COLO829 (cell line): Measurements from ENCODE around the gene GBF1.

ENCODE experiments used
- DNase-seq: peaks from one replicate; pipeline ENCODE4 v3.0.0; 2012; ENCODE audit warnings: low spot score

GBF1 gene

GRCh38 chr10:102342958-102343357 is 97.6 kb downstream of the GBF1 start:
- peak; percentile 17 for DNase-seq

GRCh38 chr10:102344067-102344466 is 98.7 kb downstream of the GBF1 start:
- DNase-seq, result no peak

- DNase-seq, result no peak
These were observed 102.0 kb downstream of the GBF1 start for GRCh38 chr10:102347236-102347828.

GRCh38 chr10:102352066-102352715 is 106.9 kb downstream of the GBF1 start:
- DNase-seq, result peak; percentile 24

- no peak for DNase-seq
These were observed 109.1 kb downstream of the GBF1 start for GRCh38 chr10:102354451-102354850.

- DNase-seq, result no peak
These were observed 113.5 kb downstream of the GBF1 start for GRCh38 chr10:102358712-102359382.

GRCh38 chr10:102367441-102367840 is 122.1 kb downstream of the GBF1 start:
- DNase-seq, result no peak

- no peak for DNase-seq
These were observed 122.7 kb downstream of the GBF1 start for GRCh38 chr10:102368077-102368476.

- DNase-seq, result no peak
These were observed 126.0 kb downstream of the GBF1 start for GRCh38 chr10:102371295-102371694.

GRCh38 chr10:102375250-102375649 is 129.9 kb downstream of the GBF1 start:
- no peak for DNase-seq

GRCh38 chr10:102375867-102376266 is 130.5 kb downstream of the GBF1 start:
- DNase-seq, result no peak

- DNase-seq, result no peak
These were observed 131.6 kb downstream of the GBF1 start for GRCh38 chr10:102376901-102377300.

GRCh38 chr10:102379383-102379782 is 134.1 kb downstream of the GBF1 start:
- no peak for DNase-seq

- no peak for DNase-seq
These were observed 136.7 kb downstream of the GBF1 start for GRCh38 chr10:102381983-102382382.

GRCh38 chr10:102382871-102383270 is 137.5 kb downstream of the GBF1 start:
- DNase-seq, result no peak

- no peak for DNase-seq
These were observed 138.7 kb downstream of the GBF1 start for GRCh38 chr10:102384053-102384452.

- no peak for DNase-seq
These were observed 139.5 kb downstream of the GBF1 start for GRCh38 chr10:102384606-102385429.

GRCh38 chr10:102389894-102390293 is 144.6 kb downstream of the GBF1 start:
- DNase-seq, result no peak

GRCh38 chr10:102392306-102392705 is 147.0 kb downstream of the GBF1 start:
- no peak for DNase-seq

- no peak for DNase-seq
These were observed 148.2 kb downstream of the GBF1 start for GRCh38 chr10:102393411-102394078.

- DNase-seq, result peak; percentile 63
These were observed 148.9 kb downstream of the GBF1 start for GRCh38 chr10:102394079-102394800.
